ENCODE results near the gene TRIM65. TPM values are rescaled to one million over a fixed set of nuclear protein-coding genes. Genes with fewer than 3 reads are reported as not detected.

Gene TRIM65
- total and polyA plus RNA-seq, 2 of the 13 experiments (the other 11 are each of a cell fraction or from before 2014, with no cell fraction given), result 10.3 to 22.4 TPM

- TF ChIP-seq PRDM15 (CRISPR knock-in tag; IDR thresholded peaks at IDR 0.05), result 0 out of 2 replicates have a peak, but pooled peaks have one; percentile 29
- TF ChIP-seq, protein P1, sequence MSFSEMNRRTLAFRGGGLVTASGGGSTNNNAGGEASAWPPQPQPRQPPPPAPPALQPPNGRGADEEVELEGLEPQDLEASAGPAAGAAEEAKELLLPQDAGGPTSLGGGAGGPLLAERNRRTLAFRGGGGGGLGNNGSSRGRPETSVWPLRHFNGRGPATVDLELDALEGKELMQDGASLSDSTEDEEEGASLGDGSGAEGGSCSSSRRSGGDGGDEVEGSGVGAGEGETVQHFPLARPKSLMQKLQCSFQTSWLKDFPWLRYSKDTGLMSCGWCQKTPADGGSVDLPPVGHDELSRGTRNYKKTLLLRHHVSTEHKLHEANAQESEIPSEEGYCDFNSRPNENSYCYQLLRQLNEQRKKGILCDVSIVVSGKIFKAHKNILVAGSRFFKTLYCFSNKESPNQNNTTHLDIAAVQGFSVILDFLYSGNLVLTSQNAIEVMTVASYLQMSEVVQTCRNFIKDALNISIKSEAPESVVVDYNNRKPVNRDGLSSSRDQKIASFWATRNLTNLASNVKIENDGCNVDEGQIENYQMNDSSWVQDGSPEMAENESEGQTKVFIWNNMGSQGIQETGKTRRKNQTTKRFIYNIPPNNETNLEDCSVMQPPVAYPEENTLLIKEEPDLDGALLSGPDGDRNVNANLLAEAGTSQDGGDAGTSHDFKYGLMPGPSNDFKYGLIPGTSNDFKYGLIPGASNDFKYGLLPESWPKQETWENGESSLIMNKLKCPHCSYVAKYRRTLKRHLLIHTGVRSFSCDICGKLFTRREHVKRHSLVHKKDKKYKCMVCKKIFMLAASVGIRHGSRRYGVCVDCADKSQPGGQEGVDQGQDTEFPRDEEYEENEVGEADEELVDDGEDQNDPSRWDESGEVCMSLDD (CRISPR knock-in tag; IDR thresholded peaks at IDR 0.05; ENCODE audit: borderline replicate concordance), result peak; percentile 89
- TF ChIP-seq, protein P2, sequence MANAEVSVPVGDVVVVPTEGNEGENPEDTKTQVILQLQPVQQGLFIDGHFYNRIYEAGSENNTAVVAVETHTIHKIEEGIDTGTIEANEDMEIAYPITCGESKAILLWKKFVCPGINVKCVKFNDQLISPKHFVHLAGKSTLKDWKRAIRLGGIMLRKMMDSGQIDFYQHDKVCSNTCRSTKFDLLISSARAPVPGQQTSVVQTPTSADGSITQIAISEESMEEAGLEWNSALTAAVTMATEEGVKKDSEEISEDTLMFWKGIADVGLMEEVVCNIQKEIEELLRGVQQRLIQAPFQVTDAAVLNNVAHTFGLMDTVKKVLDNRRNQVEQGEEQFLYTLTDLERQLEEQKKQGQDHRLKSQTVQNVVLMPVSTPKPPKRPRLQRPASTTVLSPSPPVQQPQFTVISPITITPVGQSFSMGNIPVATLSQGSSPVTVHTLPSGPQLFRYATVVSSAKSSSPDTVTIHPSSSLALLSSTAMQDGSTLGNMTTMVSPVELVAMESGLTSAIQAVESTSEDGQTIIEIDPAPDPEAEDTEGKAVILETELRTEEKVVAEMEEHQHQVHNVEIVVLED (CRISPR knock-in tag; IDR thresholded peaks at IDR 0.05; ENCODE audit: borderline replicate concordance), result peak; percentile 37; the same call in 1 of the 2 replicates
- peak; percentile 78 for TF ChIP-seq MAX (IDR thresholded peaks at IDR 0.05)
- TF ChIP-seq POGK (CRISPR knock-in tag; conservative IDR thresholded peaks at IDR 0.05), result peak; percentile 22; the same call in 1 of the 2 replicates
- TF ChIP-seq TGIF2 (CRISPR knock-in tag; IDR thresholded peaks at IDR 0.05), result no peak
- no peak for TF ChIP-seq GZF1 (CRISPR knock-in tag; IDR thresholded peaks at IDR 0.05)
- TF ChIP-seq, protein P3, sequence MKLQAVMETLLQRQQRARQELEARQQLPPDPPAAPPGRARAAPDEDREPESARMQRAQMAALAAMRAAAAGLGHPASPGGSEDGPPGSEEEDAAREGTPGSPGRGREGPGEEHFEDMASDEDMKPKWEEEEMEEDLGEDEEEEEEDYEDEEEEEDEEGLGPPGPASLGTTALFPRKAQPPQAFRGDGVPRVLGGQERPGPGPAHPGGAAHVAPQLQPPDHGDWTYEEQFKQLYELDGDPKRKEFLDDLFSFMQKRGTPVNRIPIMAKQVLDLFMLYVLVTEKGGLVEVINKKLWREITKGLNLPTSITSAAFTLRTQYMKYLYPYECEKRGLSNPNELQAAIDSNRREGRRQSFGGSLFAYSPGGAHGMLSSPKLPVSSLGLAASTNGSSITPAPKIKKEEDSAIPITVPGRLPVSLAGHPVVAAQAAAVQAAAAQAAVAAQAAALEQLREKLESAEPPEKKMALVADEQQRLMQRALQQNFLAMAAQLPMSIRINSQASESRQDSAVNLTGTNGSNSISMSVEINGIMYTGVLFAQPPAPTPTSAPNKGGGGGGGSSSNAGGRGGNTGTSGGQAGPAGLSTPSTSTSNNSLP (IDR thresholded peaks at IDR 0.05; ENCODE audit: low read depth, low read length), result no peak
- TF ChIP-seq ZNF10 (CRISPR knock-in tag; IDR thresholded peaks at IDR 0.05; ENCODE audit: borderline replicate concordance, low read depth), result no peak
- no peak for TF ChIP-seq ZNF768 (CRISPR knock-in tag; IDR thresholded peaks at IDR 0.05)
- TF ChIP-seq, protein P4, sequence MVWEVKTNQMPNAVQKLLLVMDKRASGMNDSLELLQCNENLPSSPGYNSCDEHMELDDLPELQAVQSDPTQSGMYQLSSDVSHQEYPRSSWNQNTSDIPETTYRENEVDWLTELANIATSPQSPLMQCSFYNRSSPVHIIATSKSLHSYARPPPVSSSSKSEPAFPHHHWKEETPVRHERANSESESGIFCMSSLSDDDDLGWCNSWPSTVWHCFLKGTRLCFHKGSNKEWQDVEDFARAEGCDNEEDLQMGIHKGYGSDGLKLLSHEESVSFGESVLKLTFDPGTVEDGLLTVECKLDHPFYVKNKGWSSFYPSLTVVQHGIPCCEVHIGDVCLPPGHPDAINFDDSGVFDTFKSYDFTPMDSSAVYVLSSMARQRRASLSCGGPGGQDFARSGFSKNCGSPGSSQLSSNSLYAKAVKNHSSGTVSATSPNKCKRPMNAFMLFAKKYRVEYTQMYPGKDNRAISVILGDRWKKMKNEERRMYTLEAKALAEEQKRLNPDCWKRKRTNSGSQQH (CRISPR knock-in tag; IDR thresholded peaks at IDR 0.05; ENCODE audit: low read depth), result 0 out of 2 replicates have a peak, but pooled peaks have one; percentile 22
- no peak for TF ChIP-seq RORA (CRISPR knock-in tag; IDR thresholded peaks at IDR 0.05)
- no peak for TF ChIP-seq NFE2 (CRISPR knock-in tag; IDR thresholded peaks at IDR 0.05)
These were observed 4.9 kb downstream of the TRIM65 start (continued) for GRCh38 chr17:75891605-75892555.

Measured in HepG2 (cell line).